ENCODE measurements around the gene SLC38A4. TPM values are rescaled to one million over a fixed set of nuclear protein-coding genes. Genes with fewer than 3 reads are reported as not detected.

The SLC38A4 gene
- polyA plus RNA-seq, 12 donors = 3.6 to 15.8 (median 10.4) TPM; not detected in 1

DNA sequence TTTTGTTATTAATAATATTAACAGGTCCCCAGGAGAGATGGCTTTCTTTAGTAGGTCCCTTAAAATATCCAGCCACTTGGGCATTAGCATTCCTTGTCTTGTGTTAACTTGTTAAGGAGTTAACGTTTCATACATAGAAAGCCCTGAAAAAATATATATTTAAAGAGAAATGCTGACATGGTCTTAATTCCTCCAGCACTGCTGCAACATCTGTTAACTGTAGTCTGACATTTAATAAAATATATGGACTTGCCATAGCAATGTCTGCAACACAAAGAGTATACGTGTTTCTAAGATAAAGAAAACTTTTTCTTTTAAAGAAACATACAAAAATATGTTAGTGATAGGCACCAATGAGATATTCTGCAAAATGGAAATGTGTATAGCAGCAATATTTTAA is 10.0 kb downstream of the SLC38A4 start:
- DNase-seq = peak; percentile 4

DNA sequence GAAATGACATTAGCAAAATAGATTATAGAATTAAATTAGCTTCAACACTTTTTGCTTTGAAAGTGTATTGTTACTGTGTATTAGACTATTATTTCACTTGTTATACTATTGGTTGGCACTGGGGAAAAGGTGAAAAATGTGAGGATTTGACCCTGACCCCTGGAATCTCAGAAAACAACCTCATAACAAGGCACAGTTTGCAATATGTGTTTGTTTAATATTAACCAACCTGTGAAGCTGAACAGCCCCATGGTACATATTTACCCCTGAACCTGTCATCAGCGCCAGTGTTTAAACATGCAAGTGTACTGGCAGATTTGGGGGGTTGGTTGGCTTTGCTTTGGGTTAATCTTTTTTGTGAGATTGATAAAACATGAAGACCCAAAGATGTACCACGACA is 11.7 kb downstream of the SLC38A4 start:
- DNase-seq = no peak

DNA sequence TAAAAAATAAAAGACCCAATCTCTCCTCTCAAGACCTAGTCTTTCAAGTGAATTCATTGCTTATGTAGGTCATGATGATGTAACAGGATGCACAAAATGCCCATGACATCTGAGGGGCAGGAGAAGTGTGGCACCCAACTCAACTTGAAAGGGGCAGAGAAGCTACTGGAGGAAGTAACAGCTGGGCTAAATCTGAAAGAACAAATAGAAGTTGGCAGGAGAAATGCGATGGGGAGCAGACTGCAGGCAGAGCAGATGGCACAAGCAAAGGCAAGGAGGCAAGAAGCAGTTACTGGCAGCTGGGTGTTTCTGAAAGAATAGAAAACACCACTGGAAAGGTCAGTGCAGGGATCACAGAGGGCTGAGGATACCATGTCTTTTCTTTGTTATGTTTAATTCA is 14.6 kb downstream of the SLC38A4 start:
- DNase-seq = no peak

DNA sequence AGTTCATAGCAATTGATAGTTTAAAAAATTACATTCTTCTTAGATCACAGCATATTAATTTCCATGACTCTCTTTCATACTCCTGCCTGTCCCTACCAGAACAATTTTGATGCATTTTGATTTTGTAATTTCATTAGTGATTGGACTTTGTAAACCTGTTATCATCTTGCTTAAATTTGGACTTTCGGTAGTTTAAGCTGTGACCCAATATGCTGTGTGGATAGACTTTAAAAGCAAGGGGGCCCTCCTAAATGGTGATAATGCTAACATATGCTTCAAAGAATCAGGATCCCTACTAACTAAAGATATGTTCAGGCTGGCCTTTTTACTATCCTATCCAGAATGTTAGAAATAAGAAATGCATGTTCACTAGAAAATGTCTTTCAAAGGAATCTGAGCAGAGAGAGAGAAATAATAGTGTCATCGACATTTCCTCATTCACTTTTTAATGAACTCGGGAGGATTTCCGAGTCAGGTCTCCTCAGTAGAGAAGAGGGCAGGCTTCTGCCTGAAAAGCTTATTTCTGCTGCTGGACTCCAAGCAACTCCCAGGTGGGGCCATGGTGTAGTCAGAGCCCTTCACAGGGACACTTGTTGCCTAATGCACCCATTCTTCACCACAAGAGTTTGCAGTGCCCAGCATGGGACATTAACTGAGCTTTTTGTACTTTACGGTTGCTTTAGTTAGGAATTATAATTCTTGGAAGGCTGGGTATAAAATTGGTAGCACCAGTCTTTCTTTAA is 16.7 kb downstream of the SLC38A4 start:
- no peak for DNase-seq

DNA sequence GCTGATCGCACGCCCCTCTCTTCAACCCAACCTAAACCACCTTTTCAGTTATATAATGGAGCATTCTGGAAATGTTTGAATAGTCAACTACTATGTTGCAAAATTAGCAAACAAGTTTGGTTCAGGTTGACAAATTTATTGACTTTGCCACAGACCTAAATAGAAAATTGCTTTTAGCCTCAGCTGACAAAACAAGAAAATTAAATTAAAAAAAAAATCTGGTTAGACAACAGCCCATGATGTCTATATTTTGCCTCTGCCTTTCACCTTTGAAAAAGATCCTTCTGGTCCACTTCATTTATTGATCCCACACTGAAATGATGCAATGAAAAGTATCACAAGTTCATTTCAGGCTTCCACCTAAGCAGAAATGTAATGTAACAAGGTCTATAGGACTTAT is 17.5 kb downstream of the SLC38A4 start:
- no peak for DNase-seq

DNA sequence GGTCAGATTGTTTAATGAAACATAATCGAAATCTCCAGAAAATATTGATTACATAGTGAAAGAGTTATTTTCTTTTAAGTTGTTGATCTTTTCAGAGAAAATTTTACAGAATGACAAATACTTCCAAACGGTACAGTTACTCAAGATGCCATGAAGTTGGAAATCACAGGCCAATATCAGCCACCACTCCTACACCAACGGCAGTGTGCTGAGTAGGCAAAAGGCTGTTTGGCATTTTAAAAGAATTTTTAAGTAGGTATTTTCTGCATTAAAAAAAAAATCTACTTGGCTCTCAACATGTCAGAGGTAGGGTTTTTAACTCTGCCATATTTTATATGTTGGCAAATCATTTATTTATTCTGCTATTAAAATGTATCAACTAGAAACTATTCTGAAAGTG is 21.7 kb downstream of the SLC38A4 start:
- no peak for DNase-seq

DNA sequence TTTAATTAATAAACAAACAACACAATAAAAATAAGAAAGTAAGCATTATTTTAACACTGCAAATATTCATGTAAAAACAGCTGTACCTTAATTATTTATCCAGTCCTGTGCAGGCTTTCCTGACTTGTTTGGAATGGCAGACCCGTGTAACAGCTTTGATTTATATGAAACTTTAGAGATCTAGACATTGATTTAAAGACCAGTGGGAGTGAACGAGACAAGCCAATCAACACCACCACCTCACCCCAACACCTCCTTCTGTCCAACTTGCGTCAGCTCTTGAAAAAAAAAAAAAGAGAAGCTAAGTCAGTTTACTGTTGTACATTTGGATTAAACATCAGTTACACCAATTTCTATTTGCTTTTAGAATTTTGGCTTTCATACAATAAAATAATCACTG is 22.3 kb downstream of the SLC38A4 start:
- no peak for DNase-seq

DNA sequence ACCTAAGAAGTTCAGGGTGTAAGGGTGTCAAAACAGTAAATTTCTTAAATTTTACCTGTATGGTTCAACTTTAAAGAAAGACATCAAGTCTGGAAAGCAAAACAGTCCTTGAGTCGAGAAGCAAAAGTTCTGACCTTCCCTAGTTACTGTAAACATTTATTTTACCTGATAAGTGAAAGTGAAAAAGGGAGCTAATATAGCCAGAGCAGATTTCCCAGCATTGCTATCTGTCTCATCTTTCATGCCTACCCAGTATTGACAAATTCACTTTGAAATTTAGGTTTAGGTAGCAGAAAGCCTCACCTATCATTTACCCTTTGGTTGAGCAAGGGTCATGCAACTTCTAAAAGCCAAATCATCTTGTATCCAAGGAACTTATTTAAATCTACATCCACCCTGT is 24.5 kb downstream of the SLC38A4 start:
- no peak for DNase-seq

DNA sequence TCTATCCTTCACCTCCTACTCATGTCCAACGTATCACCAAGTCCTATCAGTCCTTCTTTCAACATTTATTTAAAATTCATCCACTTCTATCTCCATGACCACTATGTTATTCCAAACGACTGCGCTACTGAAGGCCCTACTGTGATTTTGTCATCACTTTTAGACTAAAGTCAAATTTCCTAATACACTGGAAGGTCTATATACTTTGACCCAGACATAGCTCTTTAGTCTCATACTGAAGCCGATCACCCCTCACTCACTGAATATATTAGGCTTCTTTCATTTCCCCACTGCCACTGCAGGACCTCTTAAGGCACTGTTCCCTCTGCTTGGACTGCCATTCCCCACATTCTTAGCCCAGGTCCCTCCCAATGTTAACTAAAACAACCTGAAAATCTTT is 25.6 kb downstream of the SLC38A4 start:
- no peak for DNase-seq

DNA sequence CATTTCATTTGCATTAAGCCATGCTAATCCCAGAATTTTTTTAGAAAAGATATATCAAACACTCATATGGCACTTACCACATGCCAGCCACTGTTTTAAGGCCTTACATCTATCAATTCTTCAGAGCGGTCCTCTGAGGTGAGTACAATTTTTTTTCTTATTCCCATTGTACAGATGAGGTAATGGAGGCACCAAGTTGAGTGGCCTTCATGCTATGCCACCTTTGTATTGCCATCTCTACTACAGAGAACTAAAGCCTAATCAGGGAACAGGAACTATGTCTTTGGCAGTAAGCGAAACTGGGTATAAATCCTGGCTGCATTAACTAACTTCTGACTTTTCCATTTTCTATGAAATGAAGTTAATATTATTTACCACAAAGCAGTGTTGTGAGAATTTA is 27.1 kb downstream of the SLC38A4 start:
- no peak for DNase-seq

DNA sequence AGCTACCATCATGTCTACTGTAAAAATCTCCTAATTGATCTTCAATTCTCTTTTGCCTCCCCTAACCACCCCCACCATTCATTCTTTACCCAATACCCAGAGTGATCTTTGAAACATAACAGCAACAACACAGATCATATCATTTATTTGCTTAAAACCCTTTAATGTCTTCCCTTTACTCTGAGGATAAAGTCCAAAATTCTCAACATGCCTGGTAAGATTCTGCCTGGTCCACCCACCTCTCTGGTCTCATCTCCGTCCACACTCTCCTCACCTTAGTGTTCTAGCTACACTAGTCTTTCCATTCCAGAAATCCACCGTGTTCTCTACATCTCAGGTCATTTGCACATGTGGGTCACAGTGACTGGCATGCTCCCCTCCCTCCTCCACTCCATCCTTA is 27.7 kb downstream of the SLC38A4 start:
- DNase-seq = no peak

DNA sequence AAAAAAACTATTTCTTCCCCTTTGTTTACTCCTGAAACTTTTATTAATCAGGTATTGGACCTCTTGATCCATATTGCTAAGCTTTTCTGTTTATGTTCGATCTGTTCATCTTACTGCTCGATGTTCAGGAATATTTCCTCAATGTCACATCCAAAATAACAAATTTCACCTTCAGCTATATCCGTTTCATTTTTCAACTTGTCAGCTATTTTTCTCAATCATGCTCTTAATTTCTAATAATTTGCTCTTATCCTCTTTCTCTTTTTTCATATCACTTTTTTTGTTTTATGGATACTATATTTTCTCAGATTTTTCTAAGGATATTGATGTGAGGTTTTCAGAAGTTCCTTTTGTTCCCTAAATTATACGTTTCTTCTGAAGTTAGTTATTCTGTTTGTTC is 29.8 kb downstream of the SLC38A4 start:
- DNase-seq = no peak

DNA sequence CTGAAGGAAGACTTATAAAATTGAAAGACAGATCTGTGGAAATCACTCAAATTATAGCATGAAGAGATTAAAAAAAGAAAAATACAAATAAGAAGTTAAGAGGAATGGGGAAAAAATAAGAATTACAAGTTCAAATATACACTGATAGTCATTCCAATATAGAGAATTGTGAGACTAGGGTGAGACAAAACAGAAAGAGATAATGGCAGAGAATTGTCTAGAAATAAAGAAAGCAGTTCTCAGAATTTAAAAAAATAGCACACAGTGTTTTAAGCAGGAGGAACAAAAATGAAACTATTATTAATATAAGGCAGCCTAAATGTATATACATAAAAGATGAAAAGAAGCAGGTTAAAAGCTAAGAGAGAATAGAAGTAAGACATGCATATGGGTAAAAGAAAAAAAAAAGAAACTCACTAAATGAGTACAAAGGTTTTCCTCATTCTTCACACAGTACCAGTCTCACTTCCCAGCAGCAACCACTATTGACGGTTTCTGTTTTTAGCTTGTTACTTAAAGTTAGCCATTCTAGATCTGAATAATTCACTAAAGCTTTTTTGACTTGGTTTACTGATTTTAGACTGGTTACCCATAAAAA is 31.1 kb downstream of the SLC38A4 start:
- DNase-seq = no peak

DNA sequence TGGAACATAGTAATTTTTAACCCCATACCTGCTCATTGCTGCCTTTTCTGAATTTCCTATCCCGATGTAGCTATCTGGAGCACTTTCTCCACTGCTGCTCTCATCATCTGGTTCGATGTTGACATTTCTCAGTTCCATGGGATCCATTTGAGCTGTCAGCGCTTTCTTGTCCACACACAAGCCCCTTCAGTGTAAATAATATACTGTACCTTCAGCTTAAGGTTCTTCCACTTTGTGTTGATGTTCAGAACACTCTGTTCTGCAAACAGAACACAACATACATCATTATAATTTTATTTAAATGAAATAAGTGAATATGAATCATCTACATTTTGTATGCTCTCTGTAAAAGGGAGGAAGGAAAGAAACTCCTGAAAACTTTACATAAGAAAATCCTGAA is 32.9 kb downstream of the SLC38A4 start:
- DNase-seq = no peak

DNA sequence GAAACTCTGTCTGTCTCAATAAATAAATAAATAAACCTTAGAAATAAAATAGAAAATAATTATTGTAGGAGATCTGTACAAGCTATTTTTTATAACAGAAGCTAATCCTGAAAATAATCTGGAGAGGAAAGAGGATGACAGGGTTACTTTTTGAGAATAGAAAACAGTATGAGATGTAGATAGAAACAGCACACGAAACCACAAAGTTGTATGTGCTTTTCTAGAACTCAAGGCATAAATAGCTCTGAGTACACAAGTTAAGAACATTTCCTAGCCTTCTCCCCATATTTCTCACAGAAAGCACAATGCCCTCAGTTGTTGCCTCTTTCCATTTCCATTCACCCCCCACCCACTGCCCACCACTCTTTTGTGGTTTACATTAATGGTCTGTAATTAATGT is 35.7 kb downstream of the SLC38A4 start:
- DNase-seq = no peak

DNA sequence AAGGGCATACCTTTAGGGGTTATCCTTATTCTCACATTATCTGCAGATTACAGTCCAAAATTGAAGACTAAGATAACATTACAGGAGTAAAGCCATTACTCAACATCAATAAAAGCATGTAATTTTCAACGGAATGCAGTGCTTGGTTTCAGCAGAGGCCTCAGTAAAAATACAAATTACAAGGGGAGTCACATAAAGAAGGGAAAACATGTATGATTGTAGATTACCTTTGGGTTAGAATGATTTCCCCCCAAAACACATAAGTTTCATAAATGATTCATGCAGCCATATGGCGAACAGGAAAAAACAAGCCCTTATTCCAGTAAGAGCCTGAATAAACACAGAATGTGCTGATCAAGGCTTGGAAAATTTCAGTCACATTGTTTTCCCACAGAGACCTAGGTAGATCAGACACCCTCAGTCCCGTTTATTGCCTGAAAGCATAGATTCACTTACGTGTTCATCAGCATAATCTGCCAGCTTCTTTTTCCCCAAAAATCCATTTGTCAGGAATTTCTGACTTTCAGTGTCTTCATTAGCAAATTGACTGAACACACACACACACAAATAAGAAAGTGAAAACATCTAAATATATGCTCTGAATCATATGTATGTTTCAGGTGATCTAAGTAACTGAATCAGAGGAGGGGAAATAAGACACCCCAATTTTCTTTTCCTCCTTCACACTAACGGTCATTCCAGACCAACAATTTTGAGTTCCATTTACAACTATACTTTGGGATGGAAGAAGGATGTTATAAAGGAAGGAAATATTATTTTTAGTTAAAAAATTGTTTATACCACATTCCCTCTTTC is 37.5 kb downstream of the SLC38A4 start:
- DNase-seq = no peak

DNA sequence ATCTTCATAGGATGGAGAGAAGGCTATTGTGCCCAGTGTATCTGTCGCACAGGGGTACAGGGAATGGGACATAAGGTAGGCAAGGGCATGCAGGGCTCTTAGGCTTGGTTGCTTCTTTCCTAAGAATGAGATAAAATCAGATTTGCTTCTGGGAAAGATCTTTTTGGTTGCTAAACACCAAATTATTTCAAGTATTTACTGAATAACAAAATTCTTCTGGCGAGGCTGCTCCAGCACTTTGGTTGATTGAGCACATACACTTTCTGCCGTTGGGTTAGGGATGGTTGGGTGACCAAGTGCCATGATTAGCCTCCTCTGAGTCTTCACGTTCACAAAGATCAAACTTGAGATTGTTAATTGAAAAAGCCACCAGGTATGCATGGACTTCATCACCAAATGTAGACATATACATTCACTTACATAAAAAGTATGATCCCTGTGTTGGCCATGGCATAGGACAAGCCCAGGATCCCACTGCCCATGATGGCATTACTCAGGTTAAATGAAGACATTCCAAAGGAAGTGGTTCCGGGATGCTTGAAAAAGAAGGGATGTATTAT is 38.2 kb downstream of the SLC38A4 start:
- no peak for DNase-seq

DNA sequence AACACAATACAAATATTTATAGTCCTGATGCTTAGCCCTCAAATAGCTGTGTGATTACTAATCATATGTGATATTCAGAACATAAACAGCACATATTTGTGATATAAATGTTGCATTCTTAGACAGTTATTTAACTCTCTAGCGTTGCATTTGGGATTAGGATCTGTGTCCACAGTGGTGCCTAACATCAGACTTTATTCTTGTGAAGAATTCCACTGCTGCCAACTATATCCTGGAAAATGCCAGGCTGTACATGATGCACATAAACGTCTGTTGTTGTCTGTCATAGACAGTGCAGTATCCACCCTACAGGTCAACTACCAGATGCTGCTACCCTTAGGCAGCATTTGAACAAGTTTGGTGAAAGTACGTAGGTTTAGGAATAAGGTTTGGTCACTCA is 39.0 kb downstream of the SLC38A4 start:
- no peak for DNase-seq

DNA sequence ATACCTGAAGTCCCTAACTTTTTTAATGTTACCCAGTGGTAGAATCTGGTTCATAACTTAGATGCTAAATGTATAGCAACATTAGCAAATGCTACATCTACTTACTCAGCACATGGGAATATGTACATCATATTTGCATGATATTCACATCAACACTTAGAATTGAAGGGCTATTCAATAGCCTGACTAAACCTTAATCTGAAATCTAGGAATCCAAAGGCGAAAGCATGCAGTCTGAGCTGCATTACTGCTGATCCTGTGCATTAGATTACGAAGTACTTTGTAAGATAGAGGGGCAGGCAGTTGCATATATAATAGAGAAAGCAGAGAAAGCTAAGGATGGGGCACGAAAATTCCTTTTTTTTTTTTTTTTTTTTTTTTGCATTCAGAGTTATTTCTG is 40.4 kb downstream of the SLC38A4 start:
- no peak for DNase-seq

DNA sequence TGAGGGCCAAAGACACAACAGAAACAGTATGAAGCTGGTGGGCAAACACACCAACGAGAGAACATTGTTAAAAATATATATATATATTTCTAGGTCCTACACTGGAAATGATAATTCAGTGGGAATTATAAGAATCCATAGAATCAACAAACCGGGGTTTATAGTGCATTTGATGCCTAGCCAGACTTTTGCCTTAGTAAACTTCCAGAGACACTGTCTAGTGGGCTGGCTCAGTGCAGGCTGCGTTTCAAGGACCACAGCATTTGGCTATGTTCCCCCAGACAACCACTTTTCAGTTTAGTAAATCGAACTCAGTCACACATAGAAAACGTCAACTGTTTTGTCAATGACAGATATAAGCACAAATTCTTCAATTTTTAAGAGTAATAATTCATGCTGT is 41.9 kb downstream of the SLC38A4 start:
- no peak for DNase-seq

DNA sequence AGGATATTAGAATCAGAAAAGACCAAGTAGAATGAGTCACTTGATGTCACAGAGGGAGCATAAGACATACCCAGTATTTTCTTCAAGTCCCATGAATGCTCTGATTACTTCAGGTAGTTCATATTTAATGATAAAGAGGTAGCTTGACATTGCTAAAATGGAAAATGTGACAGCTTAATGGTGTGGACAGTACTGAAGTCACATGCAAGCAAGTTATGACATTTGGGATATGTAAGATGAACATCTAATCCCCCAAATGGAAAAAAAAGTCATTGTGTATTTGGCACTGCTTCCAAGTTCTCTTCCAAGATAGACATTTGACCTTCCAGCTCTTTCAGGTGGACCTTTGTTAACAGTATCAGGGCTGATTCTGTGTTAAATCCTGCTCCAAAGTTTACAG is 45.9 kb downstream of the SLC38A4 start:
- no peak for DNase-seq

DNA sequence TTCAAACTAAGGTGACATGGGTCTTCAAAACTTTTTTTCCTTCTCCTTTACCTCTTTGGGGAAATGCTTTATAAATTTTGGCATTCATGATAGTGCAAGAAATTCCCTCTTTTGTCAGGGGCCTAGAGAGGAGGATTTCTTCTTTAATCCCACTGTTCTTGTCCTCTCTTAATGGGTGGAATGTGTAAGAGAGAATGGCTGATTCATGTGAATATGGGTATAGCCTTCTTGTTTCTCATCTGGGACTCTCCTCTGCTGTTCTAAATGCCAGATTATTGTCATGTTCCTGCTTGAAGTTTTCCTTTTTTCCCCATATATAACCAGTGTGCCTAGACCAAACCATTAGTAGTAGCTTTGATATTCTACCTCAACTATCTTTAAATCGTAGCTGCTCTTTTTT is 46.7 kb downstream of the SLC38A4 start:
- no peak for DNase-seq

DNA sequence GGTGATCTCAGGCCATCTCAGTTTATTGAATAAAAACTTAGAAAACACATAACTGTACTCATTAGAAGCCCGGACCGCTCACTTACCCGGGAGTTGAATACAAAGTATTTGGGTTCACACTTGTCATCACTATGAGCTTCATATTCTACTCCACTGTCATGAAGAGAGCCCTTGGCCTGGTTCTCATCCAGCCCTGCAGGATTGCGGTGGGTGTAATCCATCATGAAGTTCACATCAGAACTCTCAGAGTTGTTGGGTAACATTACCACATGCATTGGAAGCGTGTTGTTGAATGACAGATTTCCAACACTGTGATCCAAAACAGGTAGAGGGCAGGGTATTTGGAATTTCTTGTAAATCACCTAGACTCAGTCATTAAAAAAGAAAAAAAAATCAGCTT is 47.4 kb downstream of the SLC38A4 start:
- DNase-seq = no peak
